ENCODE results near the gene NDUFAF4. TPM values are rescaled to one million over a fixed set of nuclear protein-coding genes. Genes with fewer than 3 reads are reported as not detected.
A peak's percentile ranks its signal among the peaks of the same experiment; 100 is the strongest.

NDUFAF4 gene
- total and polyA plus RNA-seq, 2 of the 13 experiments (the other 11 are each of a cell fraction or from before 2014, with no cell fraction given): 41.3 to 59.7 TPM

DNA sequence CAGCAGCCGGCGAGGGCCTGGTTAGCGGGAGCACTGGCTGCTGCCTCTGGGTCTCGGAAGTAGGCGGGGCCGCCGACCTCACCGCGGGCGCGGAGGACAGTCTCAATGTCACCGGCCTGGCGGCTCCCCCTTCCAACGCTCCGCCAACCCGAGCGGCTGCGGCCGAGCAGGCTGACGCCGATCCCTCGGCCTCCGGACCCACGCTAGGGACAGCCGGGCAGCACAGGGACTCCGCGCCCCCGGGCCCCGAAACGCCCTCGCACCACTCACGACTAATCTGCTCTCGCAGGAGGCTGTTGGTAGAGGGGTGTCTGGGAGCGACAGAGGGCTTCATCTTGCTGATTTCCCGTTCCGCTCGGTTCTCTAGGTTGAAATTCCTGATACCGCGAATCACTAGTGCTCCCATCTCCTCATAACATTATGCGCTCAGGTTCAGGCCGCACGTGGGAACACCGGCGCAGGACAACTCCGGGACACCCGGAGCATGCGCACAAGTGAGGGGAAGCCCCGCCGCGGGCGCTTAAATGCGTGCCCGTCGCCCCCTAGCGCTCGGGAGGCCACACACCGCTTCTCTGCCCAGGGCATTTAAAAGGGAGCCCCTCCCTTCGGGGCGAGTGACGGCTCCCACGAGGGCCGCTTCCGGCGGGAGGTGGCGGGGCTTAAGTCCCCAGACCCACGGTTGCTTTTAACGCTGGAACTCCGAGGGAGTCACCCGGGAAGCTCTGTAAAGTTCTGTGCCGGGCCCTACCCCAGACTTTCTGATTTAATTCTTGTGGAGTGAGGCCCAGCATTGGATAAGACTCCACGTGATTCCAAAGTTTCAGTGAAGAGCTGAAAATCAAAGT lies at the start of gene NDUFAF4 (continued):
- TF ChIP-seq, protein P1, sequence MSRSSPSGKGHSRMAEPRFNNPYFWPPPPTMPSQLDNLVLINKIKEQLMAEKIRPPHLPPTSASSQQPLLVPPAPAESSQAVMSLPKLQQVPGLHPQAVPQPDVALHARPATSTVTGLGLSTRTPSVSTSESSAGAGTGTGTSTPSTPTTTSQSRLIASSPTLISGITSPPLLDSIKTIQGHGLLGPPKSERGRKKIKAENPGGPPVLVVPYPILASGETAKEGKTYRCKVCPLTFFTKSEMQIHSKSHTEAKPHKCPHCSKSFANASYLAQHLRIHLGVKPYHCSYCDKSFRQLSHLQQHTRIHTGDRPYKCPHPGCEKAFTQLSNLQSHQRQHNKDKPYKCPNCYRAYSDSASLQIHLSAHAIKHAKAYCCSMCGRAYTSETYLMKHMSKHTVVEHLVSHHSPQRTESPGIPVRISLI (CRISPR knock-in tag; IDR thresholded peaks at IDR 0.05; ENCODE audit: borderline replicate concordance): no peak
- no peak for TF ChIP-seq ZNF614 (CRISPR knock-in tag; IDR thresholded peaks at IDR 0.05; ENCODE audit: borderline replicate concordance)
- TF ChIP-seq KAT8 (CRISPR knock-in tag; IDR thresholded peaks at IDR 0.05): peak; percentile 92
- TF ChIP-seq CREB1 (IDR thresholded peaks at IDR 0.05): no peak
- no peak for TF ChIP-seq CREB1 (CRISPR knock-in tag; IDR thresholded peaks at IDR 0.05)
- TF ChIP-seq, protein P2, sequence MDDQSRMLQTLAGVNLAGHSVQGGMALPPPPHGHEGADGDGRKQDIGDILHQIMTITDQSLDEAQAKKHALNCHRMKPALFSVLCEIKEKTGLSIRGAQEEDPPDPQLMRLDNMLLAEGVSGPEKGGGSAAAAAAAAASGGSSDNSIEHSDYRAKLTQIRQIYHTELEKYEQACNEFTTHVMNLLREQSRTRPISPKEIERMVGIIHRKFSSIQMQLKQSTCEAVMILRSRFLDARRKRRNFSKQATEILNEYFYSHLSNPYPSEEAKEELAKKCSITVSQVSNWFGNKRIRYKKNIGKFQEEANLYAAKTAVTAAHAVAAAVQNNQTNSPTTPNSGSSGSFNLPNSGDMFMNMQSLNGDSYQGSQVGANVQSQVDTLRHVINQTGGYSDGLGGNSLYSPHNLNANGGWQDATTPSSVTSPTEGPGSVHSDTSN (CRISPR knock-in tag; IDR thresholded peaks at IDR 0.05; ENCODE audit: borderline replicate concordance): no peak
- TF ChIP-seq ZNF44 (CRISPR knock-in tag; IDR thresholded peaks at IDR 0.05): peak; percentile 63; the same call in 1 of the 2 replicates
- TF ChIP-seq ISL2 (CRISPR knock-in tag; IDR thresholded peaks at IDR 0.05): peak; percentile 53
- no peak for TF ChIP-seq NCOA2 (CRISPR knock-in tag; IDR thresholded peaks at IDR 0.05)
- TF ChIP-seq, protein P3, sequence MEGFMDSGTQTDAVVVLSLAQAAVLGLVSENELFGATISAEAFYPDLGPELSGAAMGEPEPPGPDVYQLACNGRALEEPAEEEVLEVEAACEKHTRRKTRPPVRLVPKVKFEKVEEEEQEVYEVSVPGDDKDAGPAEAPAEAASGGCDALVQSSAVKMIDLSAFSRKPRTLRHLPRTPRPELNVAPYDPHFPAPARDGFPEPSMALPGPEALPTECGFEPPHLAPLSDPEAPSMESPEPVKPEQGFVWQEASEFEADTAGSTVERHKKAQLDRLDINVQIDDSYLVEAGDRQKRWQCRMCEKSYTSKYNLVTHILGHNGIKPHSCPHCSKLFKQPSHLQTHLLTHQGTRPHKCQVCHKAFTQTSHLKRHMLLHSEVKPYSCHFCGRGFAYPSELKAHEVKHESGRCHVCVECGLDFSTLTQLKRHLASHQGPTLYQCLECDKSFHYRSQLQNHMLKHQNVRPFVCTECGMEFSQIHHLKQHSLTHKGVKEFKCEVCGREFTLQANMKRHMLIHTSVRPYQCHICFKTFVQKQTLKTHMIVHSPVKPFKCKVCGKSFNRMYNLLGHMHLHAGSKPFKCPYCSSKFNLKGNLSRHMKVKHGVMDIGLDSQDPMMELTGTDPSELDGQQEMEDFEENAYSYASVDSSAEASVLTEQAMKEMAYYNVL (CRISPR knock-in tag; IDR thresholded peaks at IDR 0.05; ENCODE audit: borderline replicate concordance): peak; percentile 13; the same call in 1 of the 2 replicates
- no peak for TF ChIP-seq ZNF296 (CRISPR knock-in tag; conservative IDR thresholded peaks at IDR 0.05)
- TF ChIP-seq ZNF788 (CRISPR knock-in tag; IDR thresholded peaks at IDR 0.05; ENCODE audit: borderline replicate concordance): peak; percentile 72; the same call in 1 of the 2 replicates
- TF ChIP-seq ELF4 (CRISPR knock-in tag; IDR thresholded peaks at IDR 0.05; ENCODE audit: borderline replicate concordance): no peak
- TF ChIP-seq, protein P4, sequence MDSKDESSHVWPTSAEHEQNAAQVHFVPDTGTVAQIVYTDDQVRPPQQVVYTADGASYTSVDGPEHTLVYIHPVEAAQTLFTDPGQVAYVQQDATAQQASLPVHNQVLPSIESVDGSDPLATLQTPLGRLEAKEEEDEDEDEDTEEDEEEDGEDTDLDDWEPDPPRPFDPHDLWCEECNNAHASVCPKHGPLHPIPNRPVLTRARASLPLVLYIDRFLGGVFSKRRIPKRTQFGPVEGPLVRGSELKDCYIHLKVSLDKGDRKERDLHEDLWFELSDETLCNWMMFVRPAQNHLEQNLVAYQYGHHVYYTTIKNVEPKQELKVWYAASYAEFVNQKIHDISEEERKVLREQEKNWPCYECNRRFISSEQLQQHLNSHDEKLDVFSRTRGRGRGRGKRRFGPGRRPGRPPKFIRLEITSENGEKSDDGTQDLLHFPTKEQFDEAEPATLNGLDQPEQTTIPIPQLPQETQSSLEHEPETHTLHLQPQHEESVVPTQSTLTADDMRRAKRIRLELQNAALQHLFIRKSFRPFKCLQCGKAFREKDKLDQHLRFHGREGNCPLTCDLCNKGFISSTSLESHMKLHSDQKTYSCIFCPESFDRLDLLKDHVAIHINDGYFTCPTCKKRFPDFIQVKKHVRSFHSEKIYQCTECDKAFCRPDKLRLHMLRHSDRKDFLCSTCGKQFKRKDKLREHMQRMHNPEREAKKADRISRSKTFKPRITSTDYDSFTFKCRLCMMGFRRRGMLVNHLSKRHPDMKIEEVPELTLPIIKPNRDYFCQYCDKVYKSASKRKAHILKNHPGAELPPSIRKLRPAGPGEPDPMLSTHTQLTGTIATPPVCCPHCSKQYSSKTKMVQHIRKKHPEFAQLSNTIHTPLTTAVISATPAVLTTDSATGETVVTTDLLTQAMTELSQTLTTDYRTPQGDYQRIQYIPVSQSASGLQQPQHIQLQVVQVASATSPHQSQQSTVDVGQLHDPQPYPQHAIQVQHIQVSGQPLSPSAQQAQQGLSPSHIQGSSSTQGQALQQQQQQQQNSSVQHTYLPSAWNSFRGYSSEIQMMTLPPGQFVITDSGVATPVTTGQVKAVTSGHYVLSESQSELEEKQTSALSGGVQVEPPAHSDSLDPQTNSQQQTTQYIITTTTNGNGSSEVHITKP (CRISPR knock-in tag; IDR thresholded peaks at IDR 0.05; ENCODE audit: low read depth): peak; percentile 44; the same call in 1 of the 2 replicates
- peak; percentile 60 for TF ChIP-seq YY1 (IDR thresholded peaks at IDR 0.05; ENCODE audit: insufficient read depth, insufficient replicate concordance, low read depth, low read length)
- no peak for TF ChIP-seq RBM22 (optimal IDR thresholded peaks at IDR 0.05; ENCODE audit: low read length)
- TF ChIP-seq SOX13 (IDR thresholded peaks at IDR 0.05): no peak
- TF ChIP-seq SOX13 (CRISPR knock-in tag; conservative IDR thresholded peaks at IDR 0.05 in 1 of 2, IDR thresholded peaks at IDR 0.05 in 1 of 2): no peak
- peak; percentile 83 for TF ChIP-seq SRSF1 (optimal IDR thresholded peaks at IDR 0.05; ENCODE audit: low read depth, low read length)
- TF ChIP-seq PTBP1 (IDR thresholded peaks at IDR 0.05; ENCODE audit: low read depth, low read length, poor library complexity, severe bottlenecking): peak; percentile 49
- TF ChIP-seq XRCC5 (optimal IDR thresholded peaks at IDR 0.05; ENCODE audit: low read length): peak; percentile 85

All from HepG2 (cell line).